ENCODE results near the gene ELL2. TPM values are rescaled to one million over a fixed set of nuclear protein-coding genes. Genes with fewer than 3 reads are reported as not detected.
"Not testable (repeated sequence)": the region's sequence is repeated elsewhere in the genome, so short reads cannot be mapped to it uniquely, and the experiment has no call there.

The ELL2 gene
- total RNA-seq, 1 donor from 2014 or later, result 21.0 TPM

DNA sequence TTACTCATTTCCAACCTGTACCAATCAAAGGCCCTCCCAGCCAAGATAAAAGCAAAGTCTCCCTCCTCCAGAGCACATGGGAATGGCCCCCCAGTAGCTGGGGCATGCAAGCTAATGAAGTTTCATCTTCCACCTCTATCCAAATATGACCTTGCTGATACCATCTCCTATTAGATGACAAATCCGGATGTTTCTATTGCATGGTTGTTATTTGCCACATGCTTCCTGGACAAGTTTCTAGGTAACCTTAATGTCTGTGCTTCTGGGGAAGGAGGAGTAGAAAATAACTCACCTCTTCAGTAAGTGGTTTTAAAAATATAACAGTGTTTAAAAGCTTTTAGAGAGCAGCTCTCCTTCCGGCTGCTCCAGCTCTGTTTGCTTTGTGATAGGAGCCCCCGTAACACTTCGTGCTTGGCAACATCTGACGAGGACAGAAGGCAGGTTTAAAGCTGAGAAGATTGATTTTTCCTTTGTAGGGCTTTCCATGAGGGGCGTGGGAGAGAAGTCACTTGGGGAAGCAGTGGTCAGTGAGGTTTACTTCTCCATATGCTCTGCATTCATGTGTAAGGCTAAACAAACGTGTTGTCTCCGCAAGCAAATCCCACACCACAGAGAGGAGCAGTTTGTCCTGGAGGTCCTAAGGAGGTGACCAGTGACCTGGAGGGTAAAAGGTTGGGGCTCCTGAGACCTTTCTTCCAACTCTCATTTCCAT lies 98.8 kb downstream of the ELL2 start:
- no peak for DNase-seq (ENCODE audit: low read depth, low spot score)

DNA sequence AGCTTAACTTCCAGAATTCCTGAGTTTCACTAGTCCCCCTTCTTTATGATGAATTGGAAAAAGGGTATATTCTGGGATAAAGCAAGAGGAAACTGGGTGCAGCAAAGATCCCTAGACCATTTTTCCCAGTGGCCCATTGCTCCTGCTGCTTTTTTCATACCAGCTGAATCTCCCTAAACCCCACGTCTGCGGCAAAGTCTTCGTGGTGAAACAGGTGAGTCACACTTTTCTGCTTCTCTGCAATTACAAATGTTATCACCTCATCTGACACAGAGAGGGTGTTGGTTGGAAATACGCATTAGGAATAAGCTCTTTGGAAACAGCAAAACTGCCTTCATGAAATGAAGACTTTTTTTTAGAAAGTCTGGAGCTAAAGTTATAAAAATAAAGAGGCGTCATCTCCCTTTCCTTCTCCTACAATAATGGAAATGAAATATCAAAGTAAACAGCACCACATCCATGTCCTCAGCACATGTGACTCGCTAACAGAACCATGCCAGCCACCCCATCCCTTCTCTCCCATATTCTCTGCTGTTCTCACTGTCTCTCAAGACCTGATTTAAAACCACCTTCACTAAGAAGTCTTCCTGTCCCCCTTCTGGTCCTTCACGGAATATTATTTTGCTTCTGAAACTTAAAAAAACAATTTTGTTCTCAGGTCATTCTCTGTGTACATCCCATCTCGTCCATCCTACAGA lies 99.6 kb downstream of the ELL2 start:
- no peak for DNase-seq (ENCODE audit: low read depth, low spot score)

DNA sequence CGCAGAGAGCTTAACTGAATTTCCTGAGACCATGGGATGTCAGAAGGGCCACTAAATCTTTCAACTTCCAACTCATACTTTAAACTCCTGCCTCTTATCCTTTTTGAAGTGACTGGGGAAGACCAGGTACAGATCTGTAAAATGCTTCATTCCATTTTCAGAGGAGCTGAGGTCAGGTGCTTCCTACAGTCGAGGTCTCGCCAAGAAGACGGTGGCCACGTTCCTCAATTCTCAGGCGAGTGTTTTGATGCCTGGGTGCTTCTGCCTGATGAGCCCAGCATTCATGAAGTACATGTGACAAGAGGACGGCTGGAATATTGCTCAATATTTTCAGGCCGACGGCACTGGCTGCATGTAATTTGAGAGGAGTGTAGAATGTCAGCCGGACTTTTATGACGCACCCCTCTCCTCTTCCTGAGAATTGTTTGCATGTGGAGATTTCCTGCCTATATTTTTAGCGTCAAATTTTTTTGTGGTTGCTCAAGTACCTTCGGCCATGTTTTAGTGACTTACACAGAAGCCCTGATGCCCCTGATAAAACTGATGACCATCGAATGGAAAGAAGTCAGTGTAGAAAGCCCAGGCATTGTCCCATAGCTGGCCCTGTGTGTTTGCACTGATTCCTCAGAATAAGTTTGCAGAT lies 100.3 kb downstream of the ELL2 start:
- DNase-seq (ENCODE audit: low read depth, low spot score), result peak; percentile 67

DNA sequence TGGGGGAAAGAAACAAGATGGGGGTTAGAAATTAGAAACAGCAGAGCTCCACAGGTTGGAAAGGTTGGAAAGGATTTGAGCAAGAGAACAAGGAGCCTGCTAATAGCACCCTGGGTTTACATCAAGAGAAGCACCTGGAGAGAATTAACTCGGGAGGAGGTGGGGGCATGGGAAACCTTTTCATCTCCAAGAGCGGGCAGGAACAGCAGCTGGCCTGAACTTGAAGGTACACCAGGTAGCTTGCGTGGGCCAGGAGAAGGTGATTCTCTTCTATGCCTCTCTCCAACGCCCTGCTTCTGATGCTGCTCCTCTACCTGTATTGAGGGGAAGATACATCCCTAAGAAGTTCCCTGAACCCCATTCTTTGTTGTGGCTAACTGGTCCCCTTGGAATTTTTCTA lies 102.0 kb downstream of the ELL2 start:
- no peak for DNase-seq (ENCODE audit: low read depth, low spot score)

DNA sequence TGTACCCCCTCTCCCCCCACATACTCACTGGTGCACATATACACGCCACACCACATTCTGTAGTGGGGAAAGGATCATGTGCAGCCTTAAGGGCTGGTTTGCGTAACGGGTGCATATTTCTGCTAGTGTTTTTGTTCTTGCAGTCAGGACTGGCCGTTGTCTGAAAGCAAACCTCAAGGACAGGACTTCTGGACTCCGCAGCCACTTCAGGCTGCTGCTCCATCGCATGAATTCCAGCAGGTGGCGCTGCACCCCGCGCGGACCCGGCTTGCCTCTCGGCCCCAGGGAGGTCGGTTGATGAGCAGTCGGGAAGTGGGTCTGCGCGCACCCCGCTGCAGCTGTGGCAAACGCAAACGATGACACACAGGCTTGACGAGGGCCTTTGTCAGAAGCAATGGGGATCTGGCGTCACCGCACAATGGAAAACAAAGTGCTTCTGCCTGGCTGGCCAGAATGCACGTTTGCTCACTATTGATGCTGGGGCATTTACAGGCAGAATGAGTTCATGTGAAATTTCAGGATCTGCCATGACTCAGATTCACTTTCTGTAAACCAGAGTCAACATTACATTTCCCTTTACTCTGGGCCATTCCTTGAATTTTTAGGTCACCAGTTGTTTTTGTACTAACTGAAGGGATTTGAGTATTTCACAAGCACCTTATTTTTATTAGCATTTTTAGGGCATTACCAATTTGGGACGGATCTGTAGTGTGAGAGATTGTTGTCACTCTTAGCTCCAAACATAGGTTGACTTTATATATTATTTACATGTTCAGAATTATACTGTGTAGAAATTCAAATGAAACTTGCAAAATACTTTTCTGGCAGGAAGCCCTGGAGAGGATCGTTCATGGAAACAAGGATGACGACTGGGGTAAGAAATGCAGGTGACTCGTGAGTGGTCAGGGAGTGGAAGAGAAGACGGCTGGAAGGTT lies 102.7 kb downstream of the ELL2 start:
- peak; percentile 91 for DNase-seq (ENCODE audit: low read depth, low spot score)

DNA sequence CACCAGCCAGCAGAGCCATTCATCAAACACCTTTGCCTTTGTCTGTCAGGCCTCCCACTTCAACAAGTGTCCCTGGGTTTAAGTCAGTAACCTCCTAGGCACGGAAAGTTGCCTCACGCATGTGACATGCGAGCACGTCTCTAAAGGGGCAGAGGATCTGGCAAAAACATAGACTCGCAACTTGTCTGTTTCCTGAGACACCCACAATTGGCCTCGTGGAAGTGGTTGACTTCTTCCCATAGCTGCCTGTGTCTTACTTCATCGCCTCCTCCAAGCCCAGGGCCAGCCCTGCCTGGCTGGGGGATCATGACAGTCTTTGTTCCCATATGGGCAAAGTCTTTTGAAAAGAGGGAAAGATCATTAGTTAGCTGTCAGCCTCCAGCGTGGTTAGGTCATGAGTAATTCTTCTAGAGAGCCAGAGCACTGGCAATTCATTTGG lies 103.6 kb downstream of the ELL2 start:
- DNase-seq (ENCODE audit: low read depth, low spot score), result peak; percentile 64

DNA sequence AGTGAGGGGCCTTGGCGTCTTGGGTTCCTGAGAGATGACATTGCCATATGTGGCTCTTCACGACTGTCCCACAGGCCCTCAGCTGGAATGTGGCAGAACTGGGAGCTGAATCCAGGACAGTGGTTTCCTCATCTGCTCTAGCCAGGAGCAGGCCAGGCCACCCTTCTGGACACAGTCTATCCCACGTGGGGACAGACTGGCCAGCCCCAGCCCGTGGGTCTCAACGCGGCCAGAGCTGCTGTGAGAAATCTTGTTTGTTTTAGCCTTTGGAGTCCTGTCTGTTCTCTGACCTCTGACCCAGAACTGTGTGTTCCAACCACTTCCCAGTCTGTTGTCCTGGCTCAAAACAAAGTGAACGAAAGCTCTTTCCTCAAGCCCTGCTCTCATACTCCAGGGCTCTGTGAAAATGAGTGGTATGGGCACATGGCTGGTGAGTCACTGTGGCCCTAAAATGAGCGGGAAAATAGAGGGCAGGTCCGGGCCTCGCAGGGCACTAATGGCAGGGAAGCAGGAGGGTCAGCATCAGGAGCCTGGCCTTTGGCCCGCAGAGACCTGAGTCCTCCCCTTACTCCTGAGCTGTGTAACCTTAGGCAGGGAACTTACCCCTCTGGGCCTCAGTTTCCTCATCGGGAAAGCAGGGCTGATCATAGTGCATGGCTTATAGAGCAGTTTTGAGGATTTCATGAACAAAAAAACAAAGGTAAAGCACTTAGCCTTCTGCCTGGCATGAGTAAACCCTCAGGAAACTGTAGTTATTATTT lies 104.3 kb downstream of the ELL2 start:
- peak; percentile 94 for DNase-seq (ENCODE audit: low read depth, low spot score)

DNA sequence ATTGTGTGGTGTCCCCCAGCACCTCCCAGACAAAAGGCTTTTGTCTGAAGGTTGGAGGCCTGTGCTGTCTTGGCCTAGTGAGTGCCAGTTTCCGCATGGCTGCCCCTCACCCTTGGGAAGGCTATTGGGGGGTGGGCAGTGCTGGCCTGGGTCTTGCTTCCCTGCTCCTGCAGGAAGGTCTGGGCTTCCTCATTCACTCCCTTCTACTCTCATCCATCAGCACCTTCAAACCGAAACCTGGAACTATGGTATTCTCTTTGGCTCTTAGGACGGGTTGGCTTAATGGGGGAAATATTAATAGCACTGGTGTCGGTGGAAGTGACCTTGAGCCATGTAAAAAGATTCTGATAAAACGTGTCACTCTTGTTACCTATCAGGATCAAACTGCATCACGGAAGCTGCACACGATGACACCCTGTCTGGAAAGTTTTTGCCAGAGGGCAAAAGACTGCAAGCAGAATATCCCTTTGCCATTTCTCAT lies 105.1 kb downstream of the ELL2 start:
- DNase-seq (ENCODE audit: low read depth, low spot score), result no peak

DNA sequence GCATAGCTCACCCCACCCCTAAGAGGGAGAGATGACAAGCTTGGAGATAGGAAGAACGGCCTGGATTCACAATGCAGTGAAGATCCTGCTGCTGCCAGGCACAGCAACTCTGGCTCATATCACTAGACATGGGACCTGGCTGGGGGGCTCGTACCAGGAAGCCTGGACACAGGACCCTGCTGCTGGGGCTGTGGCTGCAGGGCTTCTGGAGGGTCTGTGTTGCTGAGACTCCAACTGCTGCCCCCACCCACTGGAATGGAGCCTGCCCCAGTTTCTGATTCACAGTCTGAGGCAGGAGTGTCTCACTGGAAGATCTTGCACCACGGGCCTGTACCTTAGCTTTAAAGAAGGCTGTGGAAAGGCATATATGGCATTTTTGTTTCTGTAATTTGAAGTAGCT lies 108.2 kb downstream of the ELL2 start:
- no peak for DNase-seq (ENCODE audit: low read depth, low spot score)

DNA sequence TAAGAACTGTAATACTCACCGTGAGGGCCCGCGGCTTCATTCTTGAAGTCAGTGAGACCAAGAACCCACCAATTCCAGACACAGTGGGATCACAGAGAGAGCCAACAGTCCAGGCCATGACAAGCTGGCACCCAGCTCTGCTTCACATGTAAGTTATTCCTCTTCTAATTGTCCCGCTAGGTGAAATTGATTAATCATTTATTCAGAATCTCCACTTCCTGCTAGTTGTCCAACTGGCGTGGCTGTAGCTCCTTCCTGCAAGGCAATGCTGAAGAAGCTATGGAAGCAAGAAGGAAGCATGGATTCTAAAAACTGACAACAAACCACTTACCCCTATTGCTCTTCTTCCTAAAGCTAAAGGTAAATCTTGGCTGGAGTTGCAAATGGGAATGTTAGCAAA lies 109.1 kb downstream of the ELL2 start:
- no peak for DNase-seq (ENCODE audit: low read depth, low spot score)

DNA sequence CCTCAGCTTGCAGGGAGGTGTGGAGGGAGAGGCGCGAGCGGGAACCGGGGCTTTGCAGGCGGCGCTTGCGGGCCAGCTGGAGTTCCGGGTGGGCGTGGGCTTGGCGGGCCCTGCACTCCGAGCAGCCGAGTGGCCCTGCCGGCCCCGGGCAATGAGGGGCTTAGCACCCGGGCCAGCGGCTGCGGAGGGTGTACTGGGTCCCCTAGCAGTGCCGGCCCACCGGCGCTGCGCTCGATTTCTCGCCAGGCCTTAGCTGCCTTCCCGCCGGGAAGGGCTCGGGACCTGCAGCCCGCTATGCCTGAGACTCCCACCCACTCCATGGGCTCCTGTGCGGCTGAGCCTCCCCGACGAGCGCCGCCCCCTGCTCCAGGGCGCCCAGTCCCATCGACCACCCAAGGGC lies 110.5 kb downstream of the ELL2 start:
- DNase-seq (ENCODE audit: low read depth, low spot score), result not testable (repeated sequence)

DNA sequence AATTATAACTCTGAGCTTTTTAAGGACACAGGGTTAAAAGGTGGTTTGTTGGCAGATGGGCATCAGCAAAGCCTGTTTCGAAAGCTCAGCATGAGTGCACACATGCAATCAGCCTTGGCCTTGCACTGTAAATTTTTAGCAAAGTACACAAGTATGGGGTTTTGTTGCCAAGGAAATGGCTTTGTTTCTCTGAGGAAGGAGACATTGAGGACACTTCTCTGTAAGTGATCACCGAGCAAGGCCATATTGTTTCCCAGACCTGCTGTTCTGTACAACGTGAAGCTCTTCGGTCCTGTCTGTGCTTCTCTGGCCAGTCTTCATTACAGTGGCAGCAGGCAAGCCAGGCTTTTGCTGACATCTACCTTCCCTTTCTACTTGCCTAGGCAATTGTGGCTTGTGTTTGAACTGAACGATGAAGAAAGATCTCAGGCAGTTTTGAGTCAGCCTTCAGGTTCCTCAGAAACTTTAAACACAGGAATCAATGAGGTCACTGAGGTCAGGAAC lies 111.2 kb downstream of the ELL2 start:
- no peak for DNase-seq (ENCODE audit: low read depth, low spot score)

DNA sequence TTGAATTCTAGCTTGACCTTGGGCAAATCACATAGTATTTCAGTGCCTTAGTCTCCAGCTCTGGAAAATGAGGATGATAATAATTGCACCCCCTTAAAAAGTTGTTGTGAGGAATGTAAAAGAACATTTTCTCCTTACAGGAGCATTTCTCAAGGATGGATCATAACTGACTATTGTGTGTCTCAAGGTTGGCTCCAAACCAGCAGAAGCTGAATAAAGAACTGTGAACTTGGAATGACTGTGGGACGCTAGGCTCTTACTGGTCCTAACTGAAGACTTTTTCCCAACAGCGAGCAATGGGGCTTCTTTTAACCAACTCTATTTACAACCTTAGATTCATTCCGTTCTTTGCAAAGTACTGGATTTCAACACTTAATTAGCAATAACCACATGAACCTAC lies 113.0 kb downstream of the ELL2 start:
- no peak for DNase-seq (ENCODE audit: low read depth, low spot score)

DNA sequence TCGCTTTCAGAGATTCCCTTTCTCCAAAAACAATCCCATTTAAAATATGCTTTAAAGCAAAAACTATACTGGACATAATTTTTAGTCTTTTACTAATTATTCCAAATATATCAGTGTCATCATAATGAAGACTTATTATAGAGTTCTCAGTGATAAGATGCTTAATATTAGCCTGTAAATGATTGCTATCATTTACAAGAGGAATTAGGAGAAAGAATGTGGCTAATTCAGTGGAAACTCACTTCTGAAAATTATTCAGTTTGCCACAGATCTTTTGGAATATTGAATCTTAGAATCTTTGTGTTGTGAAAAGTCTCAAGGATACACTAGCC lies 114.4 kb downstream of the ELL2 start:
- DNase-seq (ENCODE audit: low read depth, low spot score), result no peak

DNA sequence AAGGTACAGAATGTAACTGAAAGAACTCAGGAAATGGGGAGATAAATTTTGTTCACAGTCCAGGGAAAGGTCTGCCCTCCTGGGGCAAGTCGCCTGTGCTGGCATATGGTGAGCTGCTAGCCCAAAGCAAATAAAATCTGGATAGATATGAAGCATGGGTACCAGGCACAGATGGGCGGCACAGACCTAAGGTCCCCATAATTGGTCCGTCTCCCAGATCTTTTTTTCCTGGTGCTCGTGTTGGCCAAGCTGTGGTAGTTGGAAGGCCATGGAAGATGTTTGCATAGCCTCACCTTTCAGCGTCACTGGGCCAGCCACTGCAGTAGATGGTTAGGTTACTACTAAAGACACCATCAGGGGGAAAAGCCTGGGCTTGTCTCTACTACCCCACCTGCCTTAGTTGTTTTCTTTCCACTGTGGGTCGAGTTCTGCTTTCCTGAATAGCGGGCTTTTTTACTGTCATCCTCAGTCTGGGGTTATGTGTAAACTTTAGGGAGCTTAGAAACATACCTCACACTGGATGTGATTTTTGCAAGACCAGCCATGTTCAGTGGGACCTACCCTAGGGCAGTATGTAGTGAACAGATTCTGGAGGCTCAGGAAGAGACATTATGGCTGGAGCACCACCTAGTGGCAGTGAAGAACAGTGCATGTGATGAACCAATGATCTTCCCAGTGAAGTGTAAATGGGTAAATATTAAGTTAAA lies 114.9 kb downstream of the ELL2 start:
- no peak for DNase-seq (ENCODE audit: low read depth, low spot score)

DNA sequence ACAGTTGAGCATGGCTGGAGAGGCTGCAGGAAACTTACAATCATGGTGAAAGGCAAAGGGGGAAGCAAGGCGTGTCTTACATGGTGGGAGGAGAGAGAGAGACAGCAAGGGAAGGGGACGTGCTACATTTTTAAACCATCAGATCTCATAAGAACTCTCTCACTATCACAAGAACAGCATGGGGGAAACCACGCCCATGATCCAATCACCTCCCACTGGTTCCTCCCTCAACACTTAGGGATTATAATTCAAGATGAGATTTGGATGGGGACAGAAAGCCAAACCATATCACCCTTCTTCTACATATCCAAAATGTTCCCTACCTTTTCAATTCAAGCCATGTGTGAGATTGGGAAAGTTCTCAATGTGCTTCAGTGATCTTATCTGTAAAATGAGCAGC lies 116.3 kb downstream of the ELL2 start:
- no peak for DNase-seq (ENCODE audit: low read depth, low spot score)

DNA sequence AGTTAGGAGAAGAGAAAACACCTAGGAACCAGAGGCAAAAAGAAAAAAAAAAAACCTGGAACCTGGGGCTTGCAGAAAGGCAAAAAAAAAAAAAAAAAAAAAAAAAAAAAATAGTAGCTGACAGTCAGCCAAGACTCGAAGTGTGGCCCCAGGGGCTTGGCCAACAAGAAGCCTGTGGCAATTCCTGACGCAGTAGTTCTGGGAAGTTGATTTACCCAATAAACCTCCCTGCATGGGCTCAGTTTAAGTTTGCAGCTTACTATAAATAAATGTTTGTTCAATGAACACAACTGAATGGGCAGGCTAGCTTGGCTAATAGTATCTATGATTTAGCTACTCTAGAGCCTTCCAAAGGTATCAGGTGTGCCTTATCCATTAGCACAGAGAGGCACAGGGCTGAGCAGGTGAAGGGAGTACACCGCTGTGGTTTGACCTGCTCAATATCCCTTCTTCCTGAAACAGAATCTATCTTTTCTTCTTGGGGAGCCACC lies 117.9 kb downstream of the ELL2 start:
- no peak for DNase-seq (ENCODE audit: low read depth, low spot score)

DNA sequence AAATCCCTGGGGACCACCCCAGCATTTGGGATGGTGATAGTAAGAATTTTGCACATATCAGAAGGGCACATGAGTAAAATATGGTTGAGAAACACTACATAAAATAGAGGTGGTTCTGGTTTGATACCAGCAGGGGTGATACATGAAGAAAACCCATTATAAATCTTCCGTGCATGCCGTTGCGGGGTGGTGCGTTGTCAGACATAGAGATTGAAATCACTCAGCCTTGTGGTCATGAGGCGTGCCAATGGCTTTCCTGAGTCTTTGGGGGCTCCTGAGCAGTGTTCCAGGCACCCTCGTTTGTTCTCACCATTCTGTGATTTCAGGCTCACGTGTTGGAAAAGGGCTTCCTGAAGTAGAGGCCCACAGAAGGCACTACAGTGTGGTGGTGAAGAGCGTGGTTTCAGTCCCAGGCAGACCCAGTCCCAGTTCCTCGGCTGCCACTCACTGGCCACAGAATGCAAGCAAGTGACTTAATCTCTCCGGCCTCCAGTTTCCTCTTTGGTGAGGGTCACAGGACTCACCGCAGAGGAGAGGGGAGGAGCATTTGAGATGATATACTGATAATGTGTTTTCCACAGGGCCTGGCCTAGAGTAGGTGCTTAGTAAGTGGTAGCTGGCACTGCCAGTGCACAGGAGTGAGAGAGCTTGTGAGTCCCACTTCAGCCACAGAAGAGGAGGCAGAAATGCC lies 118.7 kb downstream of the ELL2 start:
- DNase-seq (ENCODE audit: low read depth, low spot score), result no peak

Data from pulmonary artery endothelial cell (primary cell).